GM12878 (cell line): ENCODE results near the gene RBX1. TPM values are rescaled to one million over a fixed set of nuclear protein-coding genes. Genes with fewer than 3 reads are reported as not detected.
A peak's percentile ranks its signal among the peaks of the same experiment; 100 is the strongest.

Experiments used
- ATF7 ChIP-seq: fragments of 450-650 bp; IDR thresholded peaks from 2 replicates; pipeline ENCODE4 v1.6.1; 2016; ENCODE audit warnings: low read depth, mild to moderate bottlenecking
- CBX3 ChIP-seq: fragments of 200-600 bp; sonication (generic); IDR thresholded peaks from 2 replicates; pipeline ENCODE4 v1.6.1; 2016; ENCODE audit warnings: low read depth, borderline replicate concordance
- CEBPB ChIP-seq, 2 experiments: fragments of 150-350 bp in 1 of 2; IDR thresholded peaks; 2 replicates each; pipeline ENCODE4 v1.6.1; 2012 to 2014; ENCODE audit warnings: low read depth in 2 of 2, low read length in 2 of 2, borderline replicate concordance in 1 of 2, inconsistent platforms in 1 of 2
- CHD1 ChIP-seq: IDR thresholded peaks from 2 replicates; pipeline ENCODE4 v1.6.1; 2012; ENCODE audit warnings: low read depth, low read length, improper control_type of control experiment
- CHD4 ChIP-seq: fragments of 200-600 bp; sonication (generic); IDR thresholded peaks from 2 replicates; pipeline ENCODE4 v1.6.1; 2016; ENCODE audit warnings: mild to moderate bottlenecking
- CREM ChIP-seq: IDR thresholded peaks from 2 replicates; pipeline ENCODE4 v1.6.1; 2014; ENCODE audit warnings: antibody characterized with exemption, low read depth
- EP300 ChIP-seq, 2 experiments: fragments of 150-350 bp in 1 of 2; IDR thresholded peaks; 2 replicates each; pipeline ENCODE4 v1.6.1; 2011 to 2012; ENCODE audit warnings: low read depth in 2 of 2, low read length in 2 of 2, borderline replicate concordance in 1 of 2, improper control_type of control experiment in 1 of 2, inconsistent platforms in 1 of 2; ENCODE audit not compliant: control insufficient read depth in 1 of 2
- EZH2 ChIP-seq: IDR thresholded peaks from 2 replicates; pipeline ENCODE4 v1.6.1; 2012; ENCODE audit warnings: low read depth, mild to moderate bottlenecking, control low read depth, inconsistent platforms, low read length, borderline replicate concordance; ENCODE audit not compliant: control insufficient read depth
- IRF4 ChIP-seq: IDR thresholded peaks from 2 replicates; pipeline ENCODE4 v1.6.1; 2011; ENCODE audit warnings: low read depth, low read length
- KLF5 ChIP-seq: fragments of 450-650 bp; IDR thresholded peaks from 2 replicates; pipeline ENCODE4 v1.6.1; 2014; ENCODE audit warnings: mild to moderate bottlenecking; ENCODE audit not compliant: partially characterized antibody
- LARP7 ChIP-seq: fragments of 450-650 bp; IDR thresholded peaks from 2 replicates; pipeline ENCODE4 v1.6.1; 2017; ENCODE audit warnings: mild to moderate bottlenecking
- NBN ChIP-seq: fragments of 450-650 bp; IDR thresholded peaks from 2 replicates; pipeline ENCODE4 v1.6.1; 2016
- NR2F1 ChIP-seq: fragments of 450-650 bp; conservative IDR thresholded peaks from 2 replicates; pipeline ENCODE4 v1.6.1; 2017; ENCODE audit warnings: mild to moderate bottlenecking
- PAX8 ChIP-seq: fragments of 450-650 bp; IDR thresholded peaks from 2 replicates; pipeline ENCODE4 v1.6.1; 2017; ENCODE audit warnings: mild to moderate bottlenecking, moderate library complexity
- POLR2A ChIP-seq: IDR thresholded peaks from 2 replicates; pipeline ENCODE4 v1.6.1; 2011; ENCODE audit warnings: low read depth, mild to moderate bottlenecking, low read length
- POLR2AphosphoS2 ChIP-seq: IDR thresholded peaks from 2 replicates; pipeline ENCODE4 v1.6.1; 2011; ENCODE audit warnings: low read depth, mild to moderate bottlenecking, low read length, improper control_type of control experiment, moderate library complexity
- RUNX3 ChIP-seq: IDR thresholded peaks from 2 replicates; pipeline ENCODE4 v1.6.1; 2012; ENCODE audit warnings: low read length, inconsistent platforms
- SMAD5 ChIP-seq: IDR thresholded peaks from 2 replicates; pipeline ENCODE4 v1.6.1; 2016; ENCODE audit warnings: antibody characterized with exemption, low read depth
- SP1 ChIP-seq: IDR thresholded peaks from one replicate; pipeline ENCODE4 v1.6.1; 2011; ENCODE audit warnings: low read depth, low read length
- polyA plus RNA-seq, 11 experiments: library from polyadenylated mRNA; depleted of rRNA in 4 of 11; unstranded in 6 of 11; stranded (reverse) in 5 of 11; fragments of >200 nt; fragmentation: Nextera tagmentation in 4 of 11; fragmentation: Illumina TruSeq in 1 of 11; extraction: Ambion mirVana in 4 of 11; extraction: Trizol in 1 of 11; gene quantifications; 1 replicate in 1 of 11; 2 replicates in 10 of 11; pipeline versions ENCODE4 v1.2.1 to v1.2.3, GENCODE V29; 2011 to 2016; ENCODE audit warnings: inconsistent platforms in 2 of 11, missing spikeins in 2 of 11, low read depth in 1 of 11
- total RNA-seq, 4 experiments: library from RNA; depleted of rRNA in 3 of 4; stranded (reverse); fragments of >200 nt in 3 of 4; fragmentation: Illumina TruSeq in 1 of 4; extraction: Trizol in 1 of 4; gene quantifications; 2 replicates each; pipeline versions ENCODE4 v1.2.1 to v1.2.3, GENCODE V29; 2013 to 2021
- TF ChIP-seq, protein P1 (sequence below): fragments of 450-650 bp; IDR thresholded peaks from 2 replicates; pipeline ENCODE4 v1.6.1; 2017; ENCODE audit warnings: low read depth, mild to moderate bottlenecking, moderate library complexity
- TF ChIP-seq, protein P2 (sequence below): fragments of 450-650 bp; IDR thresholded peaks from 2 replicates; pipeline ENCODE4 v1.6.1; 2017; ENCODE audit warnings: mild to moderate bottlenecking
- TF ChIP-seq, protein P3 (sequence below): IDR thresholded peaks from 2 replicates; pipeline ENCODE4 v1.6.1; 2011; ENCODE audit warnings: low read depth, mild to moderate bottlenecking, low read length, moderate library complexity, borderline replicate concordance; ENCODE audit errors: extremely low read depth
- TF ChIP-seq, protein P4 (sequence below): fragments of 450-650 bp; IDR thresholded peaks from 2 replicates; pipeline ENCODE4 v1.6.1; 2017; ENCODE audit warnings: borderline replicate concordance

Gene RBX1
- total and polyA plus RNA-seq, 10 of the 15 experiments (the other 5 are each of a cell fraction or from before 2014, with no cell fraction given) = 71.2 to 468 (median 184) TPM

DNA sequence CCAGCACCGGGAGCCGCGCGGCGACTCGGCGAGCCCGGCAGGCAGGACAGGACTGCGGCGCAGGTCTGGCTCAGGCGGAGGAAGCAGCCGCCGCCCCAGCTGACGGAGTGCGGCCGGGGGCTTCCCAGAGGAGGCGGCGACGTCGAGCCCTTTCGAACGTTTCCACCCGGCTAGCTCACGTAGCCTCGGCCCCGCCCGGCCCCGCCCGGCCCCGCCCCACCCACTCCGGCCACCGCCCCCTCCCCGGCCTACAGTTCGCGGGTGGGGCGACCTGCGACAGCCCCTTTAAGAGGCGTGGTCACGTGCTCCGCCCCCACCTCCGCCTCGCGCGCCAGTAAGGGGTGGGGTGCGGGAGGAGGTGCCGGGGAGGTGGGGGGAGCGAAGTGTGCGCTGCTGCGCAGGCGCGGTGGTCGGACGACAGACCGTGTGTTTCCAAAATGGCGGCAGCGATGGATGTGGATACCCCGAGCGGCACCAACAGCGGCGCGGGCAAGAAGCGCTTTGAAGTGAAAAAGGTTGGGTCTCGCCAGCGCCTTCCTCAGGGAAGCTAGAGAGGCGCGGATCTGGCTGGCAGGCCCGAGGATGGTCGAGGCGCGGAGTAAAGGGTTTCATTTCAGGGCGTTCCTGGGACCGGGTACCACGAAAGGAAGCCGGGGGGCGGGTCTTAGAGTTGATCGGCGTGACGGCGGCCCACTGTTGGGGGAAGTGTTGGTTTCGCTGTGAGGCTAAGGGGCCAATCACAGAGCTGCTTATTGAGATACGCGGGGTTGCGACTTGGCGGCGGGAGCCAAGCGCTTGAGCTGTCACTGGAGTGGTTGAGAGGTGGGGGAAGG lies at the start of gene RBX1 (continued):
- TF ChIP-seq LARP7 (no peak), CEBPB (IDR thresholded peaks at IDR 0.05; ENCODE audit: borderline replicate concordance in 1 of 2, low read depth in 2 of 2, low read length in 2 of 2) (no peak), CREM (peak; percentile 15; the same call in 1 of the 2 replicates), CHD4 (no peak), EZH2 (no peak), SMAD5 (peak; percentile 67), CBX3 (no peak), POLR2A (peak; percentile 99), NBN (peak; percentile 76; the same call in 1 of the 2 replicates), KLF5 (peak; percentile 79), EP300 (IDR thresholded peaks at IDR 0.05; ENCODE audit: borderline replicate concordance in 1 of 2, control insufficient read depth in 1 of 2, low read depth in 2 of 2, low read length in 2 of 2) (no peak; a peak in 1 of 4 replicates), NR2F1 (no peak), RUNX3 (peak; percentile 49; the same call in 1 of the 2 replicates), CHD1 (no peak), ATF7 (no peak), SP1 (peak; percentile 97), PAX8 (no peak), IRF4 (no peak), POLR2AphosphoS2 (peak; percentile 91)
- TF ChIP-seq, protein P1, sequence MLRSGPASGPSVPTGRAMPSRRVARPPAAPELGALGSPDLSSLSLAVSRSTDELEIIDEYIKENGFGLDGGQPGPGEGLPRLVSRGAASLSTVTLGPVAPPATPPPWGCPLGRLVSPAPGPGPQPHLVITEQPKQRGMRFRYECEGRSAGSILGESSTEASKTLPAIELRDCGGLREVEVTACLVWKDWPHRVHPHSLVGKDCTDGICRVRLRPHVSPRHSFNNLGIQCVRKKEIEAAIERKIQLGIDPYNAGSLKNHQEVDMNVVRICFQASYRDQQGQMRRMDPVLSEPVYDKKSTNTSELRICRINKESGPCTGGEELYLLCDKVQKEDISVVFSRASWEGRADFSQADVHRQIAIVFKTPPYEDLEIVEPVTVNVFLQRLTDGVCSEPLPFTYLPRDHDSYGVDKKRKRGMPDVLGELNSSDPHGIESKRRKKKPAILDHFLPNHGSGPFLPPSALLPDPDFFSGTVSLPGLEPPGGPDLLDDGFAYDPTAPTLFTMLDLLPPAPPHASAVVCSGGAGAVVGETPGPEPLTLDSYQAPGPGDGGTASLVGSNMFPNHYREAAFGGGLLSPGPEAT = peak; percentile 100
- TF ChIP-seq, protein P2, sequence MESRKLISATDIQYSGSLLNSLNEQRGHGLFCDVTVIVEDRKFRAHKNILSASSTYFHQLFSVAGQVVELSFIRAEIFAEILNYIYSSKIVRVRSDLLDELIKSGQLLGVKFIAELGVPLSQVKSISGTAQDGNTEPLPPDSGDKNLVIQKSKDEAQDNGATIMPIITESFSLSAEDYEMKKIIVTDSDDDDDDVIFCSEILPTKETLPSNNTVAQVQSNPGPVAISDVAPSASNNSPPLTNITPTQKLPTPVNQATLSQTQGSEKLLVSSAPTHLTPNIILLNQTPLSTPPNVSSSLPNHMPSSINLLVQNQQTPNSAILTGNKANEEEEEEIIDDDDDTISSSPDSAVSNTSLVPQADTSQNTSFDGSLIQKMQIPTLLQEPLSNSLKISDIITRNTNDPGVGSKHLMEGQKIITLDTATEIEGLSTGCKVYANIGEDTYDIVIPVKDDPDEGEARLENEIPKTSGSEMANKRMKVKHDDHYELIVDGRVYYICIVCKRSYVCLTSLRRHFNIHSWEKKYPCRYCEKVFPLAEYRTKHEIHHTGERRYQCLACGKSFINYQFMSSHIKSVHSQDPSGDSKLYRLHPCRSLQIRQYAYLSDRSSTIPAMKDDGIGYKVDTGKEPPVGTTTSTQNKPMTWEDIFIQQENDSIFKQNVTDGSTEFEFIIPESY = no peak
- TF ChIP-seq, protein P3, sequence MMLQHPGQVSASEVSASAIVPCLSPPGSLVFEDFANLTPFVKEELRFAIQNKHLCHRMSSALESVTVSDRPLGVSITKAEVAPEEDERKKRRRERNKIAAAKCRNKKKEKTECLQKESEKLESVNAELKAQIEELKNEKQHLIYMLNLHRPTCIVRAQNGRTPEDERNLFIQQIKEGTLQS = peak; percentile 49; the same call in 1 of the 2 replicates
- TF ChIP-seq, protein P4, sequence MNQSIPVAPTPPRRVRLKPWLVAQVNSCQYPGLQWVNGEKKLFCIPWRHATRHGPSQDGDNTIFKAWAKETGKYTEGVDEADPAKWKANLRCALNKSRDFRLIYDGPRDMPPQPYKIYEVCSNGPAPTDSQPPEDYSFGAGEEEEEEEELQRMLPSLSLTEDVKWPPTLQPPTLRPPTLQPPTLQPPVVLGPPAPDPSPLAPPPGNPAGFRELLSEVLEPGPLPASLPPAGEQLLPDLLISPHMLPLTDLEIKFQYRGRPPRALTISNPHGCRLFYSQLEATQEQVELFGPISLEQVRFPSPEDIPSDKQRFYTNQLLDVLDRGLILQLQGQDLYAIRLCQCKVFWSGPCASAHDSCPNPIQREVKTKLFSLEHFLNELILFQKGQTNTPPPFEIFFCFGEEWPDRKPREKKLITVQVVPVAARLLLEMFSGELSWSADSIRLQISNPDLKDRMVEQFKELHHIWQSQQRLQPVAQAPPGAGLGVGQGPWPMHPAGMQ = no peak
